ENCODE data around the gene PRKD2.

PRKD2 gene

DNA sequence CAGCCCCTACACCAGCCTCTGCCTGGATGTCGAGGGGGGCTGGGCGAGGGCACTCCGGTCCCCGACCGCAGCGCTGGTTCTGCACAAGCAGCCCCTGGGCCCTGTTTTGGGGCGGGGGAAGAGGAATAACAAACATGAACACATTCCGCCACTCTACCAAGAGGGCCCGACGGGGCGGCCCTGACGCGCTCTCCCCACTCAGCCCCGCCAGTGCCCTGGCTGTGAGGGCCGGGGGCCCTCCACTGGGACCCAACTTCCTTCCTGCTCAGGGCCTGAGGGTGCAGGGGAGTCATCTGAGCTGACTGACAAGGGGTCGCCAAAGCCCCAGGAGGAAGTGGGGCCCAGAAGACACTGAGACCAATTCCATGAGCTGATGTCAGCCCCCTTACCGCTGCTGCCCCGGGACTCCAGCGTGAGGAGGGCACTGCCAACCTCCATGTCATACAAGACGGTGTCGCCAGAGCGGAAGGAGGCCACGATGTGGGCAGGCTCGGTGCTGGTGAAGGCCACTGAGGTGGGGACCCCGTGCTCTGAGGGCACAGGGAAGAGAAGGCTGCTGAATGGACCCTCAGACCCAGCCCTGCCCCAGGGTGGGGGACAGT is 5.6 kb upstream of the PRKD2 start:
- Mint-ChIP-seq H3K27me3 (no peaks in the 10 kb centered on the region), H3K4me1 (ENCODE audit: low read depth) (peaks cover 28% of the 10 kb centered on the region), H3K36me3 (peaks cover 2% of the 10 kb centered on the region), H3K9me3 (ENCODE audit: low read depth) (no peaks in the 10 kb centered on the region), H3K27ac (no peak overlapping the region), H3K4me3 (no peak overlapping the region)

- Mint-ChIP-seq H3K27ac (no peak overlapping the region), H3K27me3 (no peaks in the 10 kb centered on the region), H3K4me1 (ENCODE audit: low read depth) (peaks cover 28% of the 10 kb centered on the region), H3K36me3 (peaks cover 2% of the 10 kb centered on the region), H3K4me3 (no peak overlapping the region), H3K9me3 (ENCODE audit: low read depth) (no peaks in the 10 kb centered on the region)
These were observed 5.1 kb upstream of the PRKD2 start for GRCh38 chr19:46722004-46722380.

- Mint-ChIP-seq H3K9me3 (ENCODE audit: low read depth) (no peaks in the 10 kb centered on the region), H3K36me3 (peaks cover 2% of the 10 kb centered on the region), H3K4me1 (ENCODE audit: low read depth) (peaks cover 28% of the 10 kb centered on the region), H3K4me3 (no peak overlapping the region), H3K27ac (no peak overlapping the region), H3K27me3 (no peaks in the 10 kb centered on the region)
These were observed 4.5 kb upstream of the PRKD2 start for GRCh38 chr19:46721269-46722003.

DNA sequence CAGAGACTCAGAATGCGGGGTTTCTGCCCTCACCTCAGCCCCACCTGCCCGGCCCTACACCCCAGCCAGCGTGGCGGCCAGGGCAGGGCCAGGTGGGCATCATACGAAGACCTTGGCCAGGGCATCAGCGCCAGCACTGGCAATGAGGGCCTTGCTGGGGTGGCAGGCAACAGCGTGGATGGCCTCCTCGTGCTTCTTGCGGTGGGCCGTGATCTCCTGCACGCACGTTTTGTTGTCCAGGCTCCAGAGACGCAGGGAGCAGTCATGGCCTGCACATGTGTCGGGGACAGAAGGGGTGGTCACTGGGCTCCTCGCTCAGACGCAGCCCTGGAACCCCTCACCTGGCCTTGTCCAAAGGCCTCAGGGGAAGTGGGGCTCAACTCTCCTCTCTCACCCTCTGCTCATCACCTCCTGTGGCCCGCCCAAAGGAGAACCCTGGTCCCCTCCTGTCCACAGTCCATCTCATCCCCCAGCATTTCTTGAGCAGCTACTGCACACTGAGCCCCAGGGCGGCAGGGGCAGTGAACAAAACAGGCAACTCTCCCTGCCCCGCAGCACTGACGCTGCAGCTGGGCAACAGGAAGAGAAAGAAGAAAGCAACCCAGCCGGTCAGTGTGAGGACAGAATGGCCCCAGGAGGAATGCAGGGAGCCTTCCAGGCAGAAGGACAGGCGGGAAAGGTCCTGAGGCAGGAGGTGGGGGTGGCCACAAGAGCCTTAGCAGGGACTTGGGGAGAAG is 3.8 kb upstream of the PRKD2 start:
- Mint-ChIP-seq H3K27me3 (no peaks in the 10 kb centered on the region), H3K4me3 (no peak overlapping the region), H3K4me1 (ENCODE audit: low read depth) (peaks cover 28% of the 10 kb centered on the region), H3K9me3 (ENCODE audit: low read depth) (no peaks in the 10 kb centered on the region), H3K27ac (no peak overlapping the region), H3K36me3 (peaks cover 2% of the 10 kb centered on the region)

GRCh38 chr19:46719629-46720502 is 3.0 kb upstream of the PRKD2 start:
- Mint-ChIP-seq H3K9me3 (ENCODE audit: low read depth) (no peaks in the 10 kb centered on the region), H3K27me3 (no peaks in the 10 kb centered on the region), H3K4me3 (no peak overlapping the region), H3K27ac (no peak overlapping the region), H3K4me1 (ENCODE audit: low read depth) (peaks cover 33% of the 10 kb centered on the region), H3K36me3 (peaks cover 2% of the 10 kb centered on the region)

- no peaks in the 10 kb centered on the region for H3K9me3 Mint-ChIP-seq (ENCODE audit: low read depth)
- H3K36me3 Mint-ChIP-seq = peaks cover 2% of the 10 kb centered on the region
- H3K4me1 Mint-ChIP-seq (ENCODE audit: low read depth) = peaks cover 37% of the 10 kb centered on the region
- H3K27ac Mint-ChIP-seq = peak overlapping the region; percentile 28
- peak overlapping the region; percentile 92 for H3K4me3 Mint-ChIP-seq
- H3K27me3 Mint-ChIP-seq = no peaks in the 10 kb centered on the region
These were observed 2.2 kb upstream of the PRKD2 start for GRCh38 chr19:46718934-46719622.

DNA sequence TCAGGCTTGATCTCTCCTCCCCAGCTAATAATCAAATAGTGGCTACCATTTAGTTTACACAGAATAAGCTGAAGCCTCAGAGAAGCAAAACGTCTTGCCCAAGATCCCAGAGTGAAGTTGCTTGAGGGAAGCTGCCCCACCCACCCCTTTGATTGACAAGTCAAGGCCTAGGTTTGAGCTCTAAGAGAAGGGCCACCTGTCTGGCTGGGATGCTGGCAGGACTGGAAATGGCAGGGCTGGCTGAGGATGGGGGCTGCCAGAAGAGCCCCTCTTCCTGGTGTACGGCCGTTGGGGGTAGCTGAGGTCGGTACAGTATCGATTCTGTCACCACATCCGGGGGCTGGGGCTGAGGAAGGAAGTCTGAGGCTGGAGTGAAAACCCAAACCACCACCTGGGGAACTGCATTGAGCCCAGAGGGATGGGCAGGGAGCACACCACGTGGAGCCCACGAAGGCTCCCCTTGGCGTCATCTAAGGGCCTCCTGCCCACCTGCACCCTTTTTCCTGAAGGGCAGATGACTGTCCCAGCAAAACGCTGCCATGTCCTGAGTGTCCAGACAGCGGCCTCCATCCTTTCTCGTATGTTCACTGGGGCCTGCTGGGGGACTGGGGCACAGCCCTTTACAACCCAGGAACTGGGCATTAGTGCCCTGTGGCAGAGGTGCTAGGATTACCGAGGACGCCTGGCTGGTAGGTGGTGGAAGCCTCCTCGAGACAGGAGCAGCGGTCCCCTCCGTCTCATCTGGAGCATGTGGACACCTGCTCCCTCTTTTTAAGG is 1.4 kb upstream of the PRKD2 start:
- Mint-ChIP-seq H3K4me1 (ENCODE audit: low read depth) (peaks cover 36% of the 10 kb centered on the region), H3K27ac (peak overlapping the region; percentile 90), H3K9me3 (ENCODE audit: low read depth) (no peaks in the 10 kb centered on the region), H3K4me3 (peak overlapping the region; percentile 92), H3K36me3 (peaks cover 2% of the 10 kb centered on the region), H3K27me3 (no peaks in the 10 kb centered on the region)

DNA sequence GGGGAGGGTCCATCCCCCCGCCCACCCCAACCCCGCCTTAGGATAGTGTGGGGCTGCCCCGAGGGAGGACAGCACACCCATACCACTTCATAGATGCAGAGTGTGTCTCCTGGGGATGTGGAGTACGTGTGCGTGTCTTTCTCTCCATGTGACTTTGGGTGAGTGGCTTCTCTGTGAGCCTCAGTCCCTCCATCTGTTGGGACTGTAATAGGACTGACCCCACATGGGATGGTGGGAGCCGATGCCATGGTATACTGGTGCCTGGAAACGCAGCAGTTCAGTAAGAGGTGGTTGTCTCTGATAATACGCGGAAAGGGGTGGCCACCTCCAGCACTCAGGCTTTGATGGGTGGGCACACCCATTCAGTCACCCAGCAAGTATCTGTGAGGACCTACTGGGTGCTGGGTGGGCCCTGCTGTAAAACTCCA is 816 bp upstream of the PRKD2 start:
- Mint-ChIP-seq H3K36me3 (peaks cover 2% of the 10 kb centered on the region), H3K27ac (peak overlapping the region; percentile 90), H3K4me3 (peak overlapping the region; percentile 92), H3K9me3 (ENCODE audit: low read depth) (no peaks in the 10 kb centered on the region), H3K4me1 (ENCODE audit: low read depth) (peaks cover 40% of the 10 kb centered on the region), H3K27me3 (no peaks in the 10 kb centered on the region)

DNA sequence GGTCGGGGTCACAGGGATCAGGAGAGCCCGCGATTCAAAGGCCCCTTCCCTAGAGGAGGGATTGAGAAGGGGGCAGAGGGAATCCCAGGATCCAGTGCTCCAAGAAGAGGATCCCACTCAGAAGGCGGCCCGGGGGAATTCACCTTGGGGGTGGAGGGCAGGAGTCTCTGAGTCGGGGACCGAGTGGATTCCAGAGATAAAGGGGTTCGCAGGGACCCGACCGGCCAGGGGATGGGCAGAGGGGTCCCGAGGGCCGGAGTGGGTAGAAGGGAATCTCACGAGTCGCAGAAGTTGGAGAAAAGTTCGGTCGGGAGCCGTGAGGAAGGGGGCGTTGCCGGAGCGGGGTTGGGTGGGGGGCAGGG is 261 bp downstream of the PRKD2 start:
- peaks cover 40% of the 10 kb centered on the region for H3K4me1 Mint-ChIP-seq (ENCODE audit: low read depth)
- peak overlapping the region; percentile 92 for H3K4me3 Mint-ChIP-seq
- H3K36me3 Mint-ChIP-seq = peaks cover 2% of the 10 kb centered on the region

GRCh38 chr19:46715975-46716671 is 791 bp downstream of the PRKD2 start:
- Mint-ChIP-seq H3K4me1 (ENCODE audit: low read depth) (peaks cover 41% of the 10 kb centered on the region), H3K27ac (peak overlapping the region; percentile 91), H3K9me3 (ENCODE audit: low read depth) (no peaks in the 10 kb centered on the region), H3K27me3 (no peaks in the 10 kb centered on the region), H3K36me3 (peaks cover 2% of the 10 kb centered on the region), H3K4me3 (peak overlapping the region; percentile 92)

More for the DNA sequence above, 261 bp downstream of the PRKD2 start:
- Mint-ChIP-seq H3K27me3 (no peaks in the 10 kb centered on the region), H3K27ac (peak overlapping the region; percentile 91), H3K9me3 (ENCODE audit: low read depth) (no peaks in the 10 kb centered on the region)

DNA sequence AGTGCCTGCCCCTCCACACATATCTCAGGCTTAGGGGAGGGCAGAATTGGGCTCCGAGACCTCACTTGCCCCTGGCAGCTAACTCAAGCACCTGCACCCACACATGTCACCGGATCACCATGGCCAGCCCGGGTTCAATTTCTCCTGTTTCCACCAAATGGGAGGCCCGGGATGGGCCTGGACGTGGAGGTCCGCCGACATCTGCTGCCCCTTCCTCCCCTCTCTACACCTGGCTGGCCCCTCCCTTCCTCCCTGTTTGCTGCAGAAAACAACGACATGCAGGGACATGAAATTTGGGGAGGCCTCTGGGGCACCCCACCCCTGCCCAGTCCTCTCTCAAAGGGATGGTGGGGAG is 1.3 kb downstream of the PRKD2 start:
- Mint-ChIP-seq H3K36me3 (peaks cover 2% of the 10 kb centered on the region), H3K27me3 (no peaks in the 10 kb centered on the region), H3K27ac (peak overlapping the region; percentile 91), H3K4me3 (peak overlapping the region; percentile 92), H3K4me1 (ENCODE audit: low read depth) (peaks cover 41% of the 10 kb centered on the region), H3K9me3 (ENCODE audit: low read depth) (no peaks in the 10 kb centered on the region)

DNA sequence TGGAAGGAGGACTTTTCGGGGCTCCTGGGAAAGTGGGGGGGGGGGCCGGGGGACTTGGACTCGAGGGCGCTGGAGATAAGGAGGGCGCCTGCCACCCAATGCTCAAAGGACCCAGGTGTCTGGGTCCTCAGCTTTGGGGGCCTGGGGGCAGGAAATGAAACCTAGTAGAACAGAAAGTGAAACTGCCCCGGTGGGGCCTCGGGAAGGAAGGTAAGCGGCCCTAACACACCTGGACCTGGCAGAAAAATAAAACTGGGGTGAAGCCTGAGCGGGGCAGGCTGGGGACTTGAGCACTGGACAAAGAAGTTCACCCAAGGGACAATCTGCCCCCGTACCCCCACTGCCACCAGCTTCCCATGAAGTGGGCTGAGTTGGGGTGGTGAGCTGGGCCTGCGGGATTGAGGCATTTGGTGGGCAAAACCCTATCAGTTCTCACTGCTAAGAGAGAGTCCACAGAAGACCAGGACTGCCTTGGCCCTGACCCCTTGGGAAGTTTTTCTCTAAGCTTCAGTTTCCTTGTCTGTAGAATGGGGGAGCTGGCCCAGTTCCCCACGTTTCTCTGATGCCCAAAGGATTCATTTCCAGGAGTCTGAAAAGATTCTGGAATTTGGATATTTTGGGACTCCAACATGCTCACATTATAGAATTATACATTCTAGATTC is 2.3 kb downstream of the PRKD2 start:
- H3K27ac Mint-ChIP-seq = peak overlapping the region; percentile 91
- peak overlapping the region; percentile 92 for H3K4me3 Mint-ChIP-seq
- H3K9me3 Mint-ChIP-seq (ENCODE audit: low read depth) = no peaks in the 10 kb centered on the region
- H3K27me3 Mint-ChIP-seq = no peaks in the 10 kb centered on the region
- H3K36me3 Mint-ChIP-seq = peaks cover 2% of the 10 kb centered on the region
- H3K4me1 Mint-ChIP-seq (ENCODE audit: low read depth) = peaks cover 41% of the 10 kb centered on the region
